A673 (cell line): ENCODE data around the gene KRT35.

Experiments
- CTCF ChIP-seq: fragments of 300-800, 200-600 bp; sonication (generic); conservative IDR thresholded peaks from 2 replicates; pipeline ENCODE4 v1.5.1; 2017; ENCODE audit warnings: low read depth, mild to moderate bottlenecking, antibody characterized with exemption, low read length, moderate library complexity, mixed read lengths
- EZH2 ChIP-seq: fragments of 200-600 bp; sonication (generic); IDR thresholded peaks from 2 replicates; pipeline ENCODE4 v1.6.1; 2017; ENCODE audit warnings: borderline replicate concordance, low read depth, mild to moderate bottlenecking, mixed read lengths, antibody characterized with exemption, low read length; ENCODE audit not compliant: poor library complexity, severe bottlenecking

- TF ChIP-seq CTCF: no peak
- no peak for TF ChIP-seq EZH2
Measured at GRCh38 chr17:41513168-41513547, 32.2 kb upstream of the KRT35 start.
